ENCODE results near the gene MRPL20.
"Not testable (repeated sequence)": the region's sequence is repeated elsewhere in the genome, so short reads cannot be mapped to it uniquely, and the experiment has no call there.

Gene MRPL20

DNA sequence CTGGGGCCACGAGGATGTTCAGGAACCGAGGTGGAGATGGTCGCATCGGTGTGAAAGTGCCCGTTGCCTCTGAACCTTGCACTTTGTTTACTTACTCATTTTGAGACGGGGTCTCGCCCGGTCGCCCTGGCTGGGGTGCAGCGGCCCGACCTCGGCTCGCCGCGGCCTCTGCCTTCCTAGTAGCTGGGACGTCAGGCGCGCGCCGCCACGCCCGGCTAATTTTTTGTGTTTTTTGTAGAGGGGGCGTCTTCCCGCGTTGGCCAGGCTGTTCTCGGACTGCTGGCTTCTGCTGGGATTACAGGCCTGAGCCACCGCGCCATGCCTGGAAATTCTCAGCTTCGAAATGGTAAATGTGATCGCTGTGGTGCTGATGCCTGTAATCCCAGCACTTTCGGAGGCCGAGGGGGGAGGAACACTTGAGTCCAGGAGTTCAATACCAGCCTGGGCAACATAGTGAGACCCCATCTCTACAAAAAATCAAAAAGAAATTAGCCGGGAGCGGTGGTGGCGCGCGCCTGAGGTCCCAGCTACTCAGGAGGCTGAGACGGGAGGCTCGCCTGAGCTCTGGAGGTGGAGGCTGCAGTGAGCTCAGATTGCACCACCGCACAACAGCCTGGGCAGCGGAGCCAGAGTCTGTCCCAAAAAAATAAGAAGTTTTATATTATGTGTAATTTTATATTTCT, 684 bp upstream of the MRPL20 start:
- H3K4me3 ChIP-seq (ENCODE audit: low read depth, low read length): peak overlapping the region; percentile 95
- DNase-seq: no peak
- no peaks in the 10 kb centered on the region for H3K4me1 ChIP-seq
- TF ChIP-seq, protein P1, sequence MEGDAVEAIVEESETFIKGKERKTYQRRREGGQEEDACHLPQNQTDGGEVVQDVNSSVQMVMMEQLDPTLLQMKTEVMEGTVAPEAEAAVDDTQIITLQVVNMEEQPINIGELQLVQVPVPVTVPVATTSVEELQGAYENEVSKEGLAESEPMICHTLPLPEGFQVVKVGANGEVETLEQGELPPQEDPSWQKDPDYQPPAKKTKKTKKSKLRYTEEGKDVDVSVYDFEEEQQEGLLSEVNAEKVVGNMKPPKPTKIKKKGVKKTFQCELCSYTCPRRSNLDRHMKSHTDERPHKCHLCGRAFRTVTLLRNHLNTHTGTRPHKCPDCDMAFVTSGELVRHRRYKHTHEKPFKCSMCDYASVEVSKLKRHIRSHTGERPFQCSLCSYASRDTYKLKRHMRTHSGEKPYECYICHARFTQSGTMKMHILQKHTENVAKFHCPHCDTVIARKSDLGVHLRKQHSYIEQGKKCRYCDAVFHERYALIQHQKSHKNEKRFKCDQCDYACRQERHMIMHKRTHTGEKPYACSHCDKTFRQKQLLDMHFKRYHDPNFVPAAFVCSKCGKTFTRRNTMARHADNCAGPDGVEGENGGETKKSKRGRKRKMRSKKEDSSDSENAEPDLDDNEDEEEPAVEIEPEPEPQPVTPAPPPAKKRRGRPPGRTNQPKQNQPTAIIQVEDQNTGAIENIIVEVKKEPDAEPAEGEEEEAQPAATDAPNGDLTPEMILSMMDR (IDR thresholded peaks at IDR 0.05; ENCODE audit: low read depth, low read length): no peak
- no peaks in the 10 kb centered on the region for H3K9me3 ChIP-seq
- no peaks in the 10 kb centered on the region for H3K27me3 ChIP-seq
- peaks cover 45% of the 10 kb centered on the region for H3K36me3 ChIP-seq

DNA sequence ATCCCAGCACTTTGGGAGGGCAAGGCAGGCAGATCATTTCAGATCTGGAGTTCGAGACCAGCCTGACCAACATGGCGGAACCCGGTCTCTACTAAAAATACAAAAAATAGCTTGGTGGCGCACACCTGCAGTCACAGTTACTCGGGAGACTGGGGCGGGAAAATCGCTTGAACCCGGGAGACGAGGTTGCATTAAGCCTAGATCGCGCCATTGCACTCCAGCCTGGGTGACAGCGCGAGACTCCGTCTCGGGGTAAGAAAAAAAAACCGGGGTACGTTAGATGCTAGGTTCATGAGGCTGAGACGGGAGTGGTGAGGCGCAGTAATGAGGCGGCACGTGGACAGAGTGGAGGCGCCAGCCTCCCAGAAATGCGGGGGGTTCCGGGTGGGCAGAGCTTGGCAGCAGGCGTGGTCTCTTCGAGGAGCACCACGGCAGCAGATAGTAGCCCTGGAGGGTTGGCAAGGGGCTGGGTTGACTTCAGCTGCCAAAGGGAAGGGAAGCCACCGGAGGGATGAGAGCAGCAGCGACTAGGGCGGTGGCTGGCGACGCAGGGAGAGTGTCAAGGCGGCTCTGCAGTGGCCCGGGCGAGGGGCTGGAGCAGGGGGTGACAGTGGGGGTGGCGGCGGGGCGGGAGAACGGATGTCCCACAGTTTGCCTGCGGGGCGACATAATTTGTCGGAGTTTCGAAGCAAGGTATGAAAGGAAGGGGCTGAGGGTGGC, 832 bp downstream of the MRPL20 start:
- Histone ChIP-seq H3K27me3 (no peaks in the 10 kb centered on the region), H3K9me3 (no peaks in the 10 kb centered on the region), H3K36me3 (peaks cover 60% of the 10 kb centered on the region), H3K4me3 (ENCODE audit: low read depth, low read length) (peak overlapping the region; percentile 95), H3K4me1 (no peaks in the 10 kb centered on the region)
- TF ChIP-seq, protein P1 (IDR thresholded peaks at IDR 0.05; ENCODE audit: low read depth, low read length): no peak
- no peak for DNase-seq

DNA sequence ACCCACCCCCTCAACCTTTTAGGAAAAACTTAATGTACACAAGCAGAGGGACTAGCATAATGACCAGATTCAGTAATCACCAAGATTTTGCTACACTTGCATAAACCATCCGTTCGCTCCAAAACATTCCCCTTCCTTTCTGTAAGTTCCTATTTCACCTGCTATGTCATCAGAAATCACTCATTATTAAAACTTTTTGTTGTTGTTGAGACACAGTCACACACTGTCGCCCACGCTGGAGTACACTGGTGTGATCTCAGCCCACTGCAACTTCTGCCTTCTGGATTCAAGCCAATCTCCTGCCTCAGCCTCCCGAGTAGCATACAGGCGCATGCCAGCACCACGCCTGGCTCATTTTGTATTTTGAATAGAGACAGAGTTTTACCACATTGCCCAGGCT, 3.4 kb downstream of the MRPL20 start:
- Histone ChIP-seq H3K9me3 (no peaks in the 10 kb centered on the region), H3K4me3 (ENCODE audit: low read depth, low read length) (no peak overlapping the region), H3K36me3 (peaks cover 70% of the 10 kb centered on the region), H3K27me3 (no peaks in the 10 kb centered on the region), H3K4me1 (no peaks in the 10 kb centered on the region; the same call in 1 of the 2 replicates)
- no peak for DNase-seq
- TF ChIP-seq, protein P1 (IDR thresholded peaks at IDR 0.05; ENCODE audit: low read depth, low read length): no peak

DNA sequence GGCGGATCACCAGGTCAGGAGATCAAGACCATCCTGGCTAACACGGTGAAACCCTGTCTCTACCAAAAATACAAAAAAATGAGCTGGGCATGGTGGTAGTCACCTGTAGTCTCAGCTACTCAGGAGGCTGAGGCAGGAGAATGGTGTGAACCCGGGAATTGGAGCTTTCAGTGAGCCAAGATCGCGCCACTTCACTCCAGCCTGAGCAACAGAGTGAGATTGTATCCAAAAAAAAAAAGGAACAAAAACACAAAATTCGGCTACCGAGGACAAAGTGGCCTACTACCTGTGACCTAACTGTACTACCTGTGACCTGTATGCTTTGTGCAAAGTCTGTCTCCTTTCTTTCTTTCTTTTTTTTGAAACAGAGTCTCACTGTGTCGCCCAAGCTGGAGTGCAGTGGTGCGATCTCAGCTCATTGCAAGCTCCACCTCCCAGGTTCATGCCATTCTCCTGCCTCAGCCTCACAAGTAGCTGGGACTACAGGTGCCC, 4.1 kb downstream of the MRPL20 start:
- peaks cover 67% of the 10 kb centered on the region for H3K36me3 ChIP-seq

DNA sequence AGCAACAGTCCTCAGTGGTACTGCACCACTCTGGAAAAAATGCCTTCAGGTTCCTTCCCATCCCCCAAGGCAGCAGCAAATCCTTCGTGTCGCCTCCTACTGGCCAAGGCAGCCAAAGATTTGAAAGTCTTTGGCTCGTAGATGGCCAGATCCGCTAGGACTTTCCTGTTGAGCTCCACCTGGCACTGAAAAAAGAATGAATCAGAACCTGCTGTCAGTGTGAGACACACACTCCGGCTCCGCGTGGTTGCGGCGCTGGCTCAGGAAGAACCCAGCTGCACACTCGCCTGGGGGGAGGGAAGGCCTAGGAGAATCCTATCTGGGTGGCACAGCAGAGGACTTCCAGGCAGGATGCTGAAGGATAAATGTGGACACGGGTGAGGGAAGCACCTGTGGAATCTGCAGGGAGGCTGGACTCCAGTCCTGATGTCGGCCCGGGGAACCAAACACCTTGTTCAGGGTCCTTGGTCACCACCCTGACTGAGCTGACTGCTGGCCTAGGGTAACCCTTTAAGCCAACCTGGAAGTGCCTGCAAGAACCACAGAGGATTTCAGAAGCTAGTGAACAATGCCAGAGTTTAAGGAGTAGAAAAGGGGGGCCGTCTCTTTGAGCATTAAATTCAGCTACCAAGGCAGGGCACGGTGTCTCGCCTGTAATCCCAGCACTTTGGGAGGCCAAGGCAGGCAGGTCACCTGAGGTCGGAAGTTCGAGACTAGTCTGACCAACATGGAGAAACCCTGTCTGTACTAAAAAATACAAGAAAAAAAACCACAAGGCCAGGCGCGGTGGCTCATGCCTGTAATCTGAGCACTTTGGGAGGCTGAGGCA, 4.8 kb downstream of the MRPL20 start:
- Histone ChIP-seq H3K36me3 (peaks cover 71% of the 10 kb centered on the region), H3K4me1 (no peaks in the 10 kb centered on the region; the same call in 1 of the 2 replicates)
- peak; percentile 76 for DNase-seq

More for the DNA sequence above, 4.1 kb downstream of the MRPL20 start:
- DNase-seq; H3K9me3 ChIP-seq; H3K27me3 ChIP-seq; H3K4me3 ChIP-seq (ENCODE audit: low read depth, low read length); H3K4me1 ChIP-seq: not testable (repeated sequence)

More for the DNA sequence above, 4.8 kb downstream of the MRPL20 start:
- Histone ChIP-seq H3K27me3 (no peaks in the 10 kb centered on the region), H3K4me3 (ENCODE audit: low read depth, low read length) (no peak overlapping the region), H3K9me3 (no peaks in the 10 kb centered on the region)
- TF ChIP-seq, protein P1 (IDR thresholded peaks at IDR 0.05; ENCODE audit: low read depth, low read length): peak; percentile 86
